Stimulated activated CD8-positive, alpha-beta memory T cell treated with anti-CD3 and anti-CD28 coated beads, Interleukin-2, amount 100 ng/mL, for 48 hours (primary cell): ENCODE data around the gene CD8B.

Experiments used
- DNase-seq, 2 donors: peaks; one replicate each; pipeline ENCODE4 v3.0.0-alpha.2; 2020; ENCODE audit warnings: low read depth in 2 of 2

The CD8B gene

GRCh38 chr2:86774862-86775261 lies 86.8 kb downstream of the CD8B start:
- DNase-seq, result no peak

DNA sequence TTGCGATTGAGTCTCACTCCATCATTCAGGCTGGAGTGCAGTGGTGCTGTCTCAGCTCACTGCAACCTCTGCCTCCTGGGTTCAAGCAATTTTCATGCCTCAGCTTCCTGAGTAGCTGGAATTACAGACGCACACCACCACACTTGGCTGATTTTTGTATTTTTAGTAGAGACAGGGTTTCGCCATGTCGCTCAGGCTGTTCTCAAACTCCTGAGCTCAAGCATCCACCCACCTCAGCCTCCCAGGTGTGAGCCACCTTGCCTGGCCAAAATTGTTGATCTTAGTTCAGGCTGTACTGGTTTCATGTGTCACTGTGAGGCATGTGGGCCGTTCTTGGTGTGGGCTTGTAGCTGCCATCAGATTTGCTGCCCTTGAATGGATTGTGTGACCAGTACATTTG lies 89.1 kb downstream of the CD8B start:
- DNase-seq, result no peak

DNA sequence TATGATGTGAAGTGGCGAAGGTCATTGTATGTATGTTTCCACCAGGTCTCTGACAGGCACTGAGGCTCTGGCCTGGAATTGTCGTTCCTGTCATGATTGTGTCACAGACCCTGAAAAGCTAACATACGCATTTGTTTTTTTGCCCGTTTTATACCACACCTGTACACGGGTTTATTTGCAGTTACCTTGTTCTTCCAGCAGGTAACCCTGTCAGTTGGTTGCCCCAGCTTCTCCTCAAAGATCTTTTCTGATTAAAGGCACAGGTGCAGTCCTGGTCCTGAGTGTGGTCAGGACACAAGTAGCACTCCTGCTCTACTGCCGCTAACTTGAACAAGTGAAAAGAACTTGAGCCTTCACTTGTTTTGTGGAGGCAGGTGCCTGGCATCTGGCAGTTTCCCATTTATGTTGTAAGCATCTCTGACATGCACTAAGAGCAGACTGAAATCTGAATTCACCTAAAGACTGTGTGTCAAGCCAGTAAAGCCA lies 90.8 kb downstream of the CD8B start:
- DNase-seq, result no peak

- no peak for DNase-seq
These were observed 91.8 kb downstream of the CD8B start for GRCh38 chr2:86769838-86770237.

DNA sequence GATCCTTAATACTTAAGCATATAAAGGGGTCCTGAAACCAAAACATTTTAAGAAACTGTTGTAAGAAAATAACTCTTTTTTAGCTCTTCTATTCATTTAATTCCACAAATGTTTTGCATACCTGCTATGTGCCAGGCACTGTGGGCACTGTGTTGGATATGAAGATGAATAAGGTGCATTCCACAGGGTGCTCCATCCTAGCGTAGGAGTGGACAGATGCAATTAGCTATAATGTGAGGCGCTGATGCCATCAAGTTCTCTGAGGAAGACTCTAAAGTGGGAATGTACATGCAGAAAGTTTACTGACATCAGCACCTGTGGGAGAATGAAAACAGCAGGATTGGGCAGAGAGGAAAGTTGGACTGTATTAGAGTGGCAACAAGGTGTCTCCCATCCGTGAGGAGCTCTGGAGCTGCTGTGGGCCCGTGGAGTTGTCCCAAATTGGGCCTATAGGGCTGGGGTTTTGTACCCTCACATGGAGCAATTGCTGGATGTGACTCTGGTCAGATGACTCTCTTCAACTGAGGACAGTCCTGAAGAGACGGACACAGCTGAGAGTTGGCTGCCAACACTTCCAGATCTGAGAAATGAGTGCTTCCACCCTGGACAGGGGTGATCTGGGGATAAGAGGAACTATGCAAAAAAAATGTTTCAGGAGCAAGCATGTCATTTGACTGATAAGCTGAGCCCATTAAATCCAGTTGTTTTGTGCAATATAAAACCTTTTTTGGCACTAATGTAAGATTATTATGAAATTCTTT lies 93.3 kb downstream of the CD8B start:
- DNase-seq, result no peak
